GM10266 (cell line): ENCODE measurements around the gene MAGOHB.

Experiments
- DNase-seq: peaks from one replicate; pipeline ENCODE4 v3.0.0; 2012; ENCODE audit errors: extremely low spot score
- CTCF ChIP-seq: IDR thresholded peaks from 2 replicates; pipeline ENCODE4 v1.5.1; 2012; ENCODE audit warnings: mild to moderate bottlenecking, low read depth; ENCODE audit not compliant: control insufficient read depth, insufficient read depth; ENCODE audit errors: missing control alignments

The MAGOHB gene

GRCh38 chr12:10557329-10557728 is 56.1 kb downstream of the MAGOHB start:
- no peak for TF ChIP-seq CTCF
- no peak for DNase-seq

GRCh38 chr12:10554756-10555481 is 58.5 kb downstream of the MAGOHB start:
- no peak for DNase-seq
- no peak for TF ChIP-seq CTCF

GRCh38 chr12:10554228-10554755 is 59.1 kb downstream of the MAGOHB start:
- TF ChIP-seq CTCF, result no peak
- DNase-seq, result no peak
